ENCODE data around the gene PUS10.

DNA sequence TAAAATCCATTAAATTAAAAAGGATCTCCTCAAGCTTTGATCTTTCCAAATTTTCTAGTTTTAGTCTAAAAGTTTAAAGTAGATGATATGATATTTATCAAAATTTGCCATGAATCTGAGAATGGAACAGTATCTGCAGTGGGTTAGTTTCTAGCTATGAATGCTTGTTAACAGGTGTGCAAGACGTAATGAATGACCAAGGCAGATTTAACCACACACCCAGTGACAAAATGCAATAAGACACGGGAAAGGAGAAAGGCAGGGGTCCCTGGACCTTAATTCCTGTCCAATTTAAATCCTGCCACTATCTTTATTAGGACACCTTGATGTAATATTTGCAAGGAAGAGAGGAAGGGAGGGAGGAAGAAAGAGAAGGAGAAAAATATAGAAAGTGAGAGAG, 31.0 kb downstream of the PUS10 start:
- TF ChIP-seq, protein P1, sequence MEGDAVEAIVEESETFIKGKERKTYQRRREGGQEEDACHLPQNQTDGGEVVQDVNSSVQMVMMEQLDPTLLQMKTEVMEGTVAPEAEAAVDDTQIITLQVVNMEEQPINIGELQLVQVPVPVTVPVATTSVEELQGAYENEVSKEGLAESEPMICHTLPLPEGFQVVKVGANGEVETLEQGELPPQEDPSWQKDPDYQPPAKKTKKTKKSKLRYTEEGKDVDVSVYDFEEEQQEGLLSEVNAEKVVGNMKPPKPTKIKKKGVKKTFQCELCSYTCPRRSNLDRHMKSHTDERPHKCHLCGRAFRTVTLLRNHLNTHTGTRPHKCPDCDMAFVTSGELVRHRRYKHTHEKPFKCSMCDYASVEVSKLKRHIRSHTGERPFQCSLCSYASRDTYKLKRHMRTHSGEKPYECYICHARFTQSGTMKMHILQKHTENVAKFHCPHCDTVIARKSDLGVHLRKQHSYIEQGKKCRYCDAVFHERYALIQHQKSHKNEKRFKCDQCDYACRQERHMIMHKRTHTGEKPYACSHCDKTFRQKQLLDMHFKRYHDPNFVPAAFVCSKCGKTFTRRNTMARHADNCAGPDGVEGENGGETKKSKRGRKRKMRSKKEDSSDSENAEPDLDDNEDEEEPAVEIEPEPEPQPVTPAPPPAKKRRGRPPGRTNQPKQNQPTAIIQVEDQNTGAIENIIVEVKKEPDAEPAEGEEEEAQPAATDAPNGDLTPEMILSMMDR (IDR thresholded peaks at IDR 0.05) = no peak
- TF ChIP-seq POLR2A (IDR thresholded peaks at IDR 0.05) = no peak

All from testis (tissue), 2 donors.